ENCODE results near the gene DDB1.

Gene DDB1

GRCh38 chr11:61332797-61333549, at the start of gene DDB1, which contains the start of gene TKFC:
Gene DDB1, minus strand, starts transcription at chr11:61333105. Its CDS starts 137 bp downstream, at chr11:61332968.
Gene TKFC, plus strand, starts transcription at chr11:61333228. Its CDS starts 1,501 bp downstream, at chr11:61334729.
- DNase-seq, result peak; percentile 98

DNA sequence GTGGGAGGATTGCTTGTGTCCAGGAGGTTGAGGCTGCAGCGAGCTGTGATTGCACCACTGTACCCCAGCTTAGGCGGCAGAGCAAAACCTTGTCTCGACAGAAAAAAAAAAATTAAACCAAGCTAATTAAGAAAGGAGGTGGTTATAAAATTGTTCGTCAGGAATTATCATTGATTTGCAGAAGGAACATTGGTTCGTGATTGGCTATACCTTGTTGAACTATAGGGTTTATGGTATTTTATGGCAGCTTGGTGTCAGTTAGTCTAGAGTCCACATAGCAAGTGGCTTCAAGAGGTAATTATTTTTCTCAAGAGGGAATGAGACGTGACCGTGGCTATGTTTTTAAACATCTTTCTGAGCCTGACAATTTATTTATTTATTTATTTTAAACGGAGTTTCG, 48.0 kb upstream of the DDB1 start:
- no peak for DNase-seq

- no peak for DNase-seq
Measured at GRCh38 chr11:61378713-61379313, 45.9 kb upstream of the DDB1 start.

DNA sequence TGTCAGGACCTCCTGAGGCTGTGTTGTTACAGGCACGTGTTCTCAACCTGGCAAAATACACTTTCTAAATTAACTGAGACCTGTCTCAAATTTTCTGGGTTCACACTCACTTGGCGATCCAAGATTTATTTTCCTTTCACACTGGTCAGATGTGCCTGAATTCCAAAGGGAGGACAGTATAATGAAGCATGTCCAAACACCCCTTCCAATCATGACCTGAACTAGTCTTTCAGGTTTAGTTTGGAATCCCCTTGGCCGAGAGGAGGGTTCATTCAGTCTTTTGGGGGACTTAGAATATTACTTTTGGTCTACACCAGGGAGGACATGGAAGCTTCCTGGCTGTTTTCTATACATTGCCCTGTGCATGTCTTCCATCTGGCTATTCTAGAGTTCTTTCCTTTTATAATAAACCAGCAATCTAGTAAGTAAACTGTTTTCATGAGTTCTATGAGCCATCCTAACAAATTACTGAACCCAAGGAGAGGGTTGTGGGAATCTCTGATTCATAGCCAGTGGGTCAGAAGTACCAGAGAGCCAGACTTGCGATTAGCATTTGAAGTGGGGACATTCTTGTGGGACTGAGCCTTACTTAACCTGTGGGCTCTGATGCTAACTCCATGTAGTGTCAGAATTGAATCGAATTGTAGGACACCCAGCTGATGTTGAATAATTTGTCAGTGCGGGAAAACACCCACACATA, 44.7 kb upstream of the DDB1 start:
- no peak for DNase-seq

GRCh38 chr11:61375761-61376108, 42.8 kb upstream of the DDB1 start:
- DNase-seq, result no peak

DNA sequence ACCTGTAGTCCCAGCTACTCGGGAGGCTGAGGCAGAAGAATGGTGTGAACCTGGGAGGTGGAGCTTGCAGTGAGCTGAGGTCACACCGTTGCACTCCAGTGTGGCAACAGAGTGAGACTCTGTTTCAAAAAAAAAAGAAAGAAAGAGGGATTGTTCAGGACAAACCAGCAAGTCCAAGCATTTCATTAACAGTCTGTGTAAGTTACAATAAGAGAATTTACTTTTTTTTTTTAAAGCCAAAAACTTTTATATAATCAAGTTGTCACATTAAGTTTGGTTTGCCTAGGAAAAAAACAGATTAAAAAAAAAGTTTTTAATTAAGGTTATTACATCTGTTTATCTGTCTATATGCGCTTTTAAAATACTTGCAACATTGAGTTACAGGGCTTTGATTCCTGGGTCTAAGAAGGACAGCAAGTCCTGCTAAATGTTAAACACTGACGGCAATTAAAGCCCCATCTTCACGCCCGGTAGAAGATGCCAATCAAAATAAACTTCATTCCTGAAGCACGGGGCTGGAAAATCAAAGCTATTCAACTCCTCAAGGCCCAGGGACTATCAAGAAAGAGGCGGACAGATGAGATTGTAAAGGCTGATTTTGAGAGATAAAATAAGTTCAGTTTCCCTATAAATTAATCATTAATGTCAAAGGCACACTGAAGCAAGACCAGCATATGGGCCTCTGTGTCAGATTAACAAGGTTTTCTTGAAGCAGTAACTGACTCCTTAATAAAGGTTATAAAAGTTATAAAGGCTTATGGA, 39.9 kb upstream of the DDB1 start:
- DNase-seq, result no peak

DNA sequence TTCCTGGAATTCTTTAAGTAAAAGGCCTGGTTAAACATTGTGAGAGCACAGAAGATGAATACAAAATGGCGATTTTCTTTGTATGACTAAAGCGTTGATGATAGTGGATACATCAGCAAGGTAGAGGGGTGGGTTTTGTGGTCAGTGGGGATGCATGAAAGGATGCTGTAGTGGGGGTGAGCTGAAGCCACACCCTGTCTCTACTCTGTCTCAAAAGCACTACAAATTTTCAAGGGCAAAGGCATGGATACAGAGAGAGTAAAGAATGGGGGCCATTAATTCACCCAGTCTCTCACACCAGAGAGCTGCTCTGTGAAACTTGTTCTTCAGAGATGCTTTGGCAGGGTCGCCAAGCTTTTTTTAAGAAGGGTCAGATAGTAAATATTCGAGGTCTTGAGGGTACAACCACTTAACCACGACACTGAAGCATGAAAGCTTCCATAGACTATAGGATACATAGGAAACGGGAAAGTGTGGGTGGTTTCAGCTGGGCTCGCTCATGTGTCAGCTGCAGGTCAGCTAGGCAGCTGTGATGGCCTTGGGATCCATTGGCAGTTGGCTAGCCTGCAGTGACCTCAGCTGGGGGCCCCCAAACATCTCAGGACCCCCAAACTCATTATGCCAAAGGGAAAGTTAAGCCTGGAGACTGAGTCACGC, 37.6 kb upstream of the DDB1 start:
- no peak for DNase-seq

GRCh38 chr11:61369372-61370348, 36.8 kb upstream of the DDB1 start:
- no peak for DNase-seq

DNA sequence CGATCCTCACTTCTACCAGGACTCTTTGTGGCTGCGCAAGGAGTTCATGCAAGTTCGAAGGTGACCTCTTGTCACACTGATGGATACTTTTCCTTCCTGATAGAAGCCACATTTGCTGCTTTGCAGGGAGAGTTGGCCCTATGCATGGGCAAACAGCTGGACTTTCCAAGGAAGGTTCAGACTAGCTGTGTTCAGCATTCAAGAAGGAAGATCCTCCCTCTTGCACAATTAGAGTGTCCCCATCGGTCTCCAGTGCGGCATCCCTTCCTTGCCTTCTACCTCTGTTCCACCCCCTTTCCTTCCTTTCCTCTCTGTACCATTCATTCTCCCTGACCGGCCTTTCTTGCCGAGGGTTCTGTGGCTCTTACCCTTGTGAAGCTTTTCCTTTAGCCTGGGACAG, 35.7 kb upstream of the DDB1 start:
- DNase-seq, result no peak

GRCh38 chr11:61367406-61367805, 34.5 kb upstream of the DDB1 start:
- DNase-seq, result no peak

DNA sequence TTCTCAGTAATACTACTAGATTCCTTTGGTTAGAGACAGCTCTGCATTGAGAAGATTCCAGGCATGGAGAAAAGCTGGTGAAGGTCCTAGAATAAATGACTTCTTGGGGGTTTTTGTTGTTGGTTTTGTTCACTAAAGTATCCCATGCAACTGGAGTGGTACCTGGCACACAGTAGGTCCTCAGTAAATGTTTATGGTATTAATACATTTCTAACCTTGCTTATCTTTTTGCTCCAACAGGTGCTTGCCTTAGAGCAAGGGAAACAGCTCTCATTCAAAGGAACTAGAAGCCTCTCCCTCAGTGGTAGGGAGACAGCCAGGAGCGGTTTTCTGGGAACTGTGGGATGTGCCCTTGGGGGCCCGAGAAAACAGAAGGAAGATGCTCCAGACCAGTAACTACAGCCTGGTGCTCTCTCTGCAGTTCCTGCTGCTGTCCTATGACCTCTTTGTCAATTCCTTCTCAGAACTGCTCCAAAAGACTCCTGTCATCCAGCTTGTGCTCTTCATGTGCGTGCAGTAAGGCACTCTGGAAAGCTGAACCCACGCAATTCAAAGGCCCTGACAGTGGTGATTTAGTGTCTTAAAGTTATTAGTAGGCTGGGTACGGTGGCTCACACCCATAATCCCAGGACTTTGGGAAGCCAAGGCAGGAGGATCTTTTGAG, 31.2 kb upstream of the DDB1 start:
- no peak for DNase-seq

- DNase-seq, result peak; percentile 39
Measured at GRCh38 chr11:61362542-61362875, 29.6 kb upstream of the DDB1 start.

DNA sequence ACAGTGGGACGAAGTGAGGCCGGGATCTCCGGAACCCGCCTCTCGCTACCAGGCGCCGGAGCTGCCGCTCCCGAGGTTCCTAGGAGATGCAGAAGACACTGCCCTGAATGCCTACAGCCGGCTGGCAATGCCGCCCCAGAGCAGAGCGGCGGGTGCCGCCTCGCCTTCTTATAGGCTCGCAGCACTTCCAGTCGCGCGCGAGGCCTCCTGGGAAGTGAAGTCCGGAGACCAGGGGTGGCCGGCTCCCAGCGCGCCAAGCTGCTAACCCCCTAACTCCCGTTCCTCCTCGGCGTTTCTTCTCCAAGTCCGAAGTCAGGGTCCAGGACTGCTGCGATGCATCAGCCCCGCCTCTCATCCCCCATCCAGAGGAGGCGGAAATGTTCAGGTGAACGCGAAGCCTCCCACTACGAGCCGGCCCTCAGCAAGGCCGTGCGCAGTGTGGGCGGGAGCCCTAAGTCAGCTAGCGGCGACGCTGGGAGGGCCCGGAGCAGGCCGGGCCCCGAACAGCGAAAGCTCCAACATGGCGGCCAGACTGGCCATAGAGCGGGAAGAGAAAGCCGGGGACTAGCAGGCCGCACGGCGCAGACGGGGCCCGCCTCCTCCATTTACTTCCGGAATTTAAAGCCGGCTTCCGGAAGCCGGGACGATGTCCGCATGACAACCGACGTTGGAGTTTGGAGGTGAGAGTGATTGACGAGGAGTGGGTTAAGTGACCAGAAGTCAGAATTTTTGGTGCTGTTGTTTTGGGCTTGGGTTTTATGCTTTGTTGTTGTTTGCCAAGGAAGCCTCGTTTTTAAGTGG, 29.0 kb upstream of the DDB1 start, which contains the start of the genes CYB561A3 and TMEM138:
Gene CYB561A3, minus strand, starts transcription at position 142 of the 801 bp plus-strand sequence. CDS start 5,169 bp downstream, outside the sequence.
Gene TMEM138, plus strand, starts transcription at position 634 of the 801 bp plus-strand sequence. CDS start 2,017 bp downstream, outside the sequence.
- DNase-seq, result peak; percentile 95

DNA sequence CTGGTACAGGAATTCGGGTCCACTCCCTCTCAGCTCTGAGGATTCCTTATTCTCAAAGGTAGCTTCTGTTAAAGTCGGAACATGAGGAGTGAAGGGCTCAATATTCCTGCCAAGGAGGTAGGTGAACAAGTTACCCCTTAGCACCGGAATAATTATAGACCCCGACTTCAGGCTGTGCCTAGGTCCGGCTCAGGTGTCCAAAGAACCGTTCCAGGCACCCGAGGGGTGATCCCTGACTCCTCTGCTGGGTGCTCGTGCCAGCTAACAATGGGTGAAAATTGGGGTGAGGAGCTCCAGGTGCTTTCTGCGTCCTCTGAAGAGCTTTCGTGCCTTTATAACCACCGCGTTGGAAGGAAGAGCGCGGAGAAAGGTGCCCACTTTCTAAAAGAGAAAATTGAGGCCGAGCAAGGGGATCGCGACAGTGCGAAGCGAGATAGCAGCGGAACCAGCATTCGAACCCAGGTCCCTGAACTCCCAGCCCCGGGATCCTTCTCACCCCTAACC, 28.4 kb upstream of the DDB1 start:
- no peak for DNase-seq

- DNase-seq, result no peak
Measured at GRCh38 chr11:61359516-61359915, 26.6 kb upstream of the DDB1 start.

- DNase-seq, result no peak
Measured at GRCh38 chr11:61358566-61358965, 25.7 kb upstream of the DDB1 start.

GRCh38 chr11:61357894-61358239, 25.0 kb upstream of the DDB1 start:
- no peak for DNase-seq

DNA sequence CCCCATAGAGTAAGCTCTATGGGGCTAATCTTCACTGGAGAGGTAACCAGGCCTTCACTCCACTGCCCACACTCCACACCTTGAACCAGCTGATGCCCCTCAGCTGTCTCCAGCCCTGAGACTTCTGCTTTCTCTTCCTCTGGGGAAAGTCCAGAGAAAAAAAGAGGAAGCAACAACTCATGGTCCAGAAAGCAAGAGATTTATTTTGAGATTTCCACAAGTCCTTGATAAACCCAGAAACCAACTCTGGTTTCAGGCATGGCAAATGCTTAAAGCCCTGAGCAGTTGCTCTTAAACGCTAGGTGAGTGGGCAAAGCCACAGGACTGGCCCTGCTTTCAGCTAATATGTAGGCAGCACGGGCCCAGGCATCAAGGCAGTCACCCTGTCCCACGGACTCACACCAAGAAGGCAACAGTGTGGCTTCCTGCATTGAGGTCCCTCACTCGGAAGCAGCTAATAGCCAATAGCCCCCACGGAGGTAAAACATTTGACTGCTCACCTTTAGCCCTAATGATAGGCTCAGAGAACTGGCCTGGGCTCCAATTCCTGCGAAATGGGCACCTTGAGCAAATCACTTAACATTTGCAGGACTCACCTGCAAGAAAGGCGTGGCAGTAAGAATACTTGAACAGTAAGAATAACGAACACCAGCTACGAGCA, 24.5 kb upstream of the DDB1 start:
- DNase-seq, result no peak

GRCh38 chr11:61356706-61357105, 23.8 kb upstream of the DDB1 start:
- DNase-seq, result no peak

Data from activated CD4-positive, alpha-beta T cell treated with anti-CD3 and anti-CD28 coated beads, Interleukin-2, amount 50 U/mL, for 16 hours (primary cell).